PC-3 (cell line): ENCODE results near the gene SKAP1.

ENCODE experiments used
- EZH2phosphoT487 ChIP-seq: fragments of 300-600 bp; sonication (generic); IDR thresholded peaks from 2 replicates; pipeline ENCODE4 v1.6.1; 2018; ENCODE audit warnings: mild to moderate bottlenecking, antibody characterized with exemption, low read length, borderline replicate concordance
- TF ChIP-seq, protein P1 (sequence below): fragments of 300-600 bp; sonication (generic); conservative IDR thresholded peaks from 2 replicates; pipeline ENCODE4 v1.5.1; 2017; ENCODE audit warnings: antibody characterized with exemption, low read depth, mild to moderate bottlenecking, low read length

DNA sequence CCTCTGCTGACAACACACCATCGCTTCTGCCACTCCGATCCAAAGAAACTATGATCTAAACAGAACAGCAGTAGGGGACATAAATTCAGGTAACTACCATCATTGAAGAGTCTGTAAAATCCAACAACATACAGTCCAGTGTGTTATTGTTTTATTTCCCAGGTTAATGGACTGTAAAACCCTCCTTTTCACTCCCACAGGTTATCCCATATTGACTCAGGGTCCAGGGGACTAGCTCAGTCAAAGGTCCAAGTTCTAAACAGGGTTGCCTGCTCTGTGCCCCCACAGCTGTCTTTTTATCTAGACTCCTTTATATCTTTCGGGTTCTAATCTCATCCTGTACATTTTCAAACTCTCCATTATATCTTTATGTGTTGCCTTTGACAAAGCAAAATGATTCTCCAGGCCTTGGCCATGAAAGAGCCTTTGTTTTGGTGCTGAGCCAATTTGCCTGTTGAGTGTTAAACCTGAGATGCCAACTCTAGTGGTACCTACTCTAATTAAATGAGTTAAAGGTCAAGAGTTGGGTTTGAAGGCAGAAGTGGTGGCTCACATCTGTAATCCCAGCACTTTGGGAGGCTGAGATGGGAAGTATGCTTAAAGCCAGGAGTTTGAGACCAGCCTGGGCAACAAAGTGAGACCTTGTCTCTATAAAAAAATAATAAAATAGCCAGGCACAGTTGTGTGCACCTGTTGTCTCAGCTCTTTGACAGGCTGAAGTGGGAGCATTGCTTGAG lies 242.0 kb downstream of the SKAP1 start:
- TF ChIP-seq, protein P1, sequence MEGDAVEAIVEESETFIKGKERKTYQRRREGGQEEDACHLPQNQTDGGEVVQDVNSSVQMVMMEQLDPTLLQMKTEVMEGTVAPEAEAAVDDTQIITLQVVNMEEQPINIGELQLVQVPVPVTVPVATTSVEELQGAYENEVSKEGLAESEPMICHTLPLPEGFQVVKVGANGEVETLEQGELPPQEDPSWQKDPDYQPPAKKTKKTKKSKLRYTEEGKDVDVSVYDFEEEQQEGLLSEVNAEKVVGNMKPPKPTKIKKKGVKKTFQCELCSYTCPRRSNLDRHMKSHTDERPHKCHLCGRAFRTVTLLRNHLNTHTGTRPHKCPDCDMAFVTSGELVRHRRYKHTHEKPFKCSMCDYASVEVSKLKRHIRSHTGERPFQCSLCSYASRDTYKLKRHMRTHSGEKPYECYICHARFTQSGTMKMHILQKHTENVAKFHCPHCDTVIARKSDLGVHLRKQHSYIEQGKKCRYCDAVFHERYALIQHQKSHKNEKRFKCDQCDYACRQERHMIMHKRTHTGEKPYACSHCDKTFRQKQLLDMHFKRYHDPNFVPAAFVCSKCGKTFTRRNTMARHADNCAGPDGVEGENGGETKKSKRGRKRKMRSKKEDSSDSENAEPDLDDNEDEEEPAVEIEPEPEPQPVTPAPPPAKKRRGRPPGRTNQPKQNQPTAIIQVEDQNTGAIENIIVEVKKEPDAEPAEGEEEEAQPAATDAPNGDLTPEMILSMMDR = no peak
- TF ChIP-seq EZH2phosphoT487 = no peak
